EH (cell line): ENCODE measurements around the gene SUCLG1.
A peak's percentile ranks its signal among the peaks of the same experiment; 100 is the strongest.
"Not testable (repeated sequence)": the region's sequence is repeated elsewhere in the genome, so short reads cannot be mapped to it uniquely, and the experiment has no call there.

Source experiments
- DNase-seq: peaks from one replicate; pipeline ENCODE4 v3.0.0-alpha.2; 2015; ENCODE audit warnings: low read depth

SUCLG1 gene

GRCh38 chr2:84421197-84421596, 37.9 kb downstream of the SUCLG1 start:
- no peak for DNase-seq

GRCh38 chr2:84417453-84418145, 41.5 kb downstream of the SUCLG1 start:
- peak; percentile 15 for DNase-seq

- DNase-seq, result no peak
These were observed 49.5 kb downstream of the SUCLG1 start for GRCh38 chr2:84409531-84409930.

GRCh38 chr2:84402111-84402510, 57.0 kb downstream of the SUCLG1 start:
- not testable (repeated sequence) for DNase-seq

DNA sequence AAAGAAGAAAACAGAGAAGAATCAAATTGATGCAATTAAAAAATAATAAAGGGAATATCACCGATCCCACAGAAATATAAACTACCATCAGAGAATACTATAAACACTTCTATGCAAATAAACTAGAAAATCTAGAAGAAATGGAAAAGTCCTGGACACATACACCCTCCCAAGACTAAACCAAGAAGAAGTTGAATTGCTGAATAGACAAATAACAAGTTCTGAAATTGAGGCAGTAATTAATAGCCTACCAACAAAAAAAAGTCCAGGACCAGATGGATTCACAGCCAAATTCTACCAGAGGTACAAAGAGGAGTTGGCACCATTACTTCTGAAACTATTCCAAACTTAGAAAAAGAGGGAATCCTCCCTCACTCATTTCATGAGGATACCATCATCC, 59.2 kb downstream of the SUCLG1 start:
- DNase-seq, result not testable (repeated sequence)

GRCh38 chr2:84395820-84396219, 63.3 kb downstream of the SUCLG1 start:
- DNase-seq, result peak; percentile 80

GRCh38 chr2:84394628-84395027, 64.5 kb downstream of the SUCLG1 start:
- no peak for DNase-seq

GRCh38 chr2:84393829-84394228, 65.3 kb downstream of the SUCLG1 start:
- peak; percentile 45 for DNase-seq

DNA sequence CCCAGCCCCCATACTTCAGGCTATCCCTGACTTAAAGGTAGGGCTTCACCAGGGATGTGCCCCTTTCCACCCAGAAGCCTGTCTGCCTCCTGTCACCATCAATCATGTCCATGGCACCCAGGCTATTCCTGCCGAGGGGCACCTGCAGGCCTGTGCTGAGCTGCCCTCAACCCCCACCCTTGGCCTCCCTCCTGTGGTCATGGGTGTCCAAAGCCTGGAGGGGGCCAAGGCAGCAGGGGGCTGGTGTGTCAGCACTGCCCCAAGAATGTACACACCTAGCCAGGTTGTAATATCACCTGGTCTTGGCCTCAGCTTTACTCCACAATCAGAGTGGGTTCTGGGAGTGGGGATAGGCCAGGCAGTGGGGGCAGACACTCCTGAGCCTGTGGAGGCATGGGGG, 69.3 kb downstream of the SUCLG1 start:
- DNase-seq, result no peak

DNA sequence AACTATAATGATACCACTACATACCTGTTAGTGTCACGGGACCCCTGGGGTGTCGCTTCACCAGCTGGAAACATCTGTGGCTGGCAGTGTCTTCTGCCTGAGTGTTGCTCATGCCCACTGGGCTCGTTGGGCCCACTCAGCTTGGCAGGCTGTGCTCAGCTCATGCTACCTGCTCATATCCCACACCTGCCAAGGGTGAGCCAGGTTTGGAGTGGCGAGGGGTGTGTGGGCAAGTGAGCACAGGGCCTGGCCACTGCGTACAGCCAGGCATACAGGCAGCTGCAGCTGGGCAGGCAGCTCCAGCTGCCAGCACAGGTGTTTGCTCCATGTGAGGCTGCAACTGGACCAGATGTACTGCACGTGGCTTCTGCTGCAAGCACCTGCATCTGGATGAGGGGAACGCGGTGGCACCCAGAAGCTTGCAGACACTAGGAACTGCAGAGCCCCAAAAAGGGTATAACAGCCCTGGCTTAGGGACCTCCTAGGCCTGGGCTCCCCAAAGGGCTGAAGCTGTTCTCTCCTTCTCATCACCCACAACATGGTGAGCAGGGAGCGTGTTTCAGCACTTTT, 70.1 kb downstream of the SUCLG1 start:
- DNase-seq, result no peak

- DNase-seq, result peak; percentile 39
These were observed 70.9 kb downstream of the SUCLG1 start for GRCh38 chr2:84388133-84388532.

DNA sequence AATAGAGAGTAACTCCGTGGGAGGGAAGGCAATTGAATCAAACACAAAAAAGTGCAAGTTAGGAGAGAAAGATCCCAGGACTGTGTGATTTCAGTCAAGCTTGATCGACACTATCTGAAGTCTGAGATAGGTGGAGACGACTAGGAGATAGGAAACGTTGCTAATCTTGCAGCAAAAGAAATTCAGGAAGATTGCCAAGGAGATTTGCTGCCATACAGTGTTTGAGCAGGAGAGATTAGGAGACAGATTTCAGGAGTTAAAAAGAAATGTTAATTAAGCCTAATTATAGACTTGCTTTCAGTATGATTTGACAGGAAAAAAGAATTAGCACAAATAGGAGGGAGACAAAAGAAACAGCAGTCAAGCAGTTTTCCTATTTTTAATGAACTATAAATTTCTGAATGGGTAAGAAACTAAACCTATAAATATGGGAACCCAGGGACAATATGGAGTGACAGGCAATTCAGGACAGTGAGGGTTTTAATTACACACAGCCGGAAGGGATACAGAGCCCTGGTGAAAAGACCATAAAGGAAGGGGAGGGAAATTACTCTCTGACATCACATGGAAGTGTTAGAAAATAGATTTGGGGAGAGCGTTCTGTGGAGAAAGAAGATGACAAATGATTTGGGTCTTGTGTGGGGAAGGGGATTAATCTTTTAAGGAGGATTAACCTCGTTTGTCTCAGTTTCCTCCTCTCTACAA, 72.6 kb downstream of the SUCLG1 start:
- DNase-seq, result no peak

DNA sequence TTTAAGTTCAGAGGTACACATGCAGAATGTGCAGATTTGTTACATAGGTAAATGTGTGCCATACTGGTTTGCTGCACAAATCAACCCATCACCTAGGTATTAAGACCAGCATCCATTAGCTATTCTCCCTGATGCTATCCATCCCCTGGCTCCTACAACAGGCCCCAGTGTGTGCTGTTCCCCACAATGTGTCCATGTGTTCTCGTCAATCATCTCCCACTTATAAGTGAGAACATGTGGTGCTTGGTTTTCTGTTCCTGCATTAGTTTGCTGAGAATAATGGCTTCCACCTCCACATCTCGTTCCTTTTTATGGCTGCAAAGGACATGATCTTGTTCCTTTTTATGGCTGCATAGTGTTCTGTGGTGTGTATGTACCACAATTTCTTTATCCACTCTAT, 75.8 kb downstream of the SUCLG1 start:
- no peak for DNase-seq

- DNase-seq, result peak; percentile 24
These were observed 78.2 kb downstream of the SUCLG1 start for GRCh38 chr2:84380875-84381274.

- DNase-seq, result no peak
These were observed 80.1 kb downstream of the SUCLG1 start for GRCh38 chr2:84378960-84379359.

DNA sequence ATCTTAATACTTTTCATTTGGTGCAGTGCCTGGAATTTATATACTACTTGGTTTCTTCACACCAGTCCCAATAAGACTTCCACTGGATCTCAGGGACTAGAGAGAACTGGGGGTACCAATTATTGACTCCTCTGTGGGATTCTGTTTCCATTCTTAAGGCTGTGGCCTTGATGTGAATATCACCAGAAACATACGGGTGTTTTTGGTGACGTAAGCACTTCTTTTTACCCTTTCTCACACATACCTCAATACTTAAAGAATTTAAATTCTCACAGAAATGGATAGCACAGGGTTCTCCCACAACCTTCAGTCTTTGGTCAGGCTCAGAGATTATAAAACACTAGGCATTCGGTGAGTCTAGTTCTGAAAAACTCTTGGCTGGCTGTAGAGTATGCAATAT, 84.1 kb downstream of the SUCLG1 start:
- no peak for DNase-seq

DNA sequence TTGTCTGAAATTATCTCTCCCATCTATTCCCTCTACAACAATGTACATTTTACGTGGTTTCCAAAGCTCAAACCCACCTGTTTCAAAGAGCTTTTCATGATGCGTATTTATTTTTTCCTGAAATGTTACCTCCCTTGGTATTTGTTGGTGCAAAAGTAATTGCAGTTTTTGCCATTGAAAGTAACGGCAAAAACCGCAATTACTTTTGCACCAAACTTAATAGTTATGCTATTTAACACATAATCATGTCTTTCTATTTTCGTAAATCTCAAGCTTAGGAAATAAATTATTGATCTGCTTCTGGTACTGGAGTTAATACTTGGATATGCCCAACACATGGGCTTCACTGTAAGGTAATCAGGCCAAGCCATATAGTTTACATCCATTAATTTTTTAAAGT, 85.2 kb downstream of the SUCLG1 start:
- DNase-seq, result no peak
